ENCODE measurements around the gene S100A11. TPM values are rescaled to one million over a fixed set of nuclear protein-coding genes. Genes with fewer than 3 reads are reported as not detected.

The S100A11 gene
- total and polyA plus RNA-seq, 7 experiments from 2014 or later: 28.6 to 442 (median 189) TPM

DNA sequence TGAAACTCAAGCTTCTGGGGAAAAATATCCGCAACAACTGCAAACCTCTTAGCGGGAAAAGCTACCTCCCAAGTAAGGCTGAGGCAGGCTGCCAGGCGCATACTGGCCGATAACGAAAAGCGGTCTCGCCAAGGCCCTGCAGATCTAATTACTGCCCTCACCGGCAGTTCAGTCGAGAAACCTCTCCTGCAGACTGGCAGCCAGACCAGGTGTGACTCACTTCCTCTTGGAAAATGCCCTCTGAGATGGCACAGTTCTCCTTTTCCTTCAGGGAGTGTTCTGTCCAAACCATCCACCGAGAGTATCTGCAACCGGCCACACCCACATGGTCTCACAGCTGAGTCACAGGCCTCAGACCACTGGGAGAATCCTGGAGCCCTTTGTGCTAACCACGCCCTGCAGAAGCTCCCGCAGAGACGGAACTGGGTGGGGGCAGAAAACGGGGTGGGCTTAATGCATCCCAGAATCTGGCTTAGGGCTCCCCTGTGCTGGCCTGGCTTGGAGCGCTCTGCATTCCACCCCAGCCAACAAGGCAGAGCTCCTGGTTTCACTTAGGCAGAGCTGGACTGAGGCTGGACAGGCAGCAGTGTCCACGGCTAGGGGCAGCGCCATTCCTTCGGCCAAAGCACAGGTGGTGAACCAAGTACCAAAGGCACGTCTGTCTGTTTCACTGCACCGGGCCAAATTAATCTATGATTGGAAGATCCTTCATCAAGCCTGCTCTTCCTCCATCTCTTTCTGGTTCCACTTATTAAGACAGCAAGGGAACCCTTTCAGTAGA lies 44.3 kb downstream of the S100A11 start:
- ATAC-seq (peak; percentile 51), DNase-seq (peak in 2 of 9 donors; percentile 17 to 32)
- Histone ChIP-seq H3K27me3 (ENCODE audit: control insufficient read depth in 2 of 2, insufficient read depth in 2 of 2, low read length in 2 of 2) (no peaks in the 10 kb centered on the region), H3K9me3 (ENCODE audit: control insufficient read depth in 2 of 3, low read length in 3 of 3) (no peaks in the 10 kb centered on the region), H3K4me3 (ENCODE audit: low read length) (peak overlapping the region; percentile 88), H3K36me3 (ENCODE audit: control insufficient read depth in 2 of 3, insufficient read depth in 3 of 3, low read length in 3 of 3) (peaks cover 0 to 6% (median 0%) of the 10 kb centered on the region in 3 experiments), H3K27ac (ENCODE audit: low read depth, low read length) (peak overlapping the region; percentile 83), H3K4me1 (ENCODE audit: control insufficient read depth in 2 of 2, insufficient read depth in 2 of 2, low read length in 2 of 2) (peaks cover 22 to 37% of the 10 kb centered on the region in 2 donors)
- CTCF ChIA-PET: interaction anchor here (1.4 to 1.8 kb wide), 3 partner anchors 8 to 25 kb away, joined by 3 to 9 read pairs (median 6); no protein-coding TSS in a partner anchor
- H3K4me1 Mint-ChIP-seq: peaks cover 43 to 67% (median 56%) of the 10 kb centered on the region in 7 donors
- intact Hi-C loops (cut with micrococcal nuclease): loop anchor here (1.0 to 10.0 kb wide), 10 partner anchors 42 to 450 kb away; partner anchors contain the start of genes C2CD4D (in 1 of the 2), SNX27 (in 1 of the 2), TDRKH (in 1 of the 2) and THEM4 (in 1 of the 2)
- peaks cover 0 to 4% (median 0%) of the 10 kb centered on the region in 5 donors for H3K27me3 Mint-ChIP-seq
- no peaks in the 10 kb centered on the region for H3K9me3 Mint-ChIP-seq
- POLR2A ChIA-PET: interaction anchor here (0.9 to 2.9 kb wide), 8 partner anchors 9 to 106 kb away, joined by 3 to 13 read pairs (median 3); no protein-coding TSS in a partner anchor
- peak overlapping the region; percentile 89 to 98 (median 95) for H3K27ac Mint-ChIP-seq
- H3K36me3 Mint-ChIP-seq: peaks cover 0 to 21% (median 0%) of the 10 kb centered on the region in 5 donors
- H3K4me3 Mint-ChIP-seq: peak overlapping the region; percentile 90 to 100 (median 96)

DNA sequence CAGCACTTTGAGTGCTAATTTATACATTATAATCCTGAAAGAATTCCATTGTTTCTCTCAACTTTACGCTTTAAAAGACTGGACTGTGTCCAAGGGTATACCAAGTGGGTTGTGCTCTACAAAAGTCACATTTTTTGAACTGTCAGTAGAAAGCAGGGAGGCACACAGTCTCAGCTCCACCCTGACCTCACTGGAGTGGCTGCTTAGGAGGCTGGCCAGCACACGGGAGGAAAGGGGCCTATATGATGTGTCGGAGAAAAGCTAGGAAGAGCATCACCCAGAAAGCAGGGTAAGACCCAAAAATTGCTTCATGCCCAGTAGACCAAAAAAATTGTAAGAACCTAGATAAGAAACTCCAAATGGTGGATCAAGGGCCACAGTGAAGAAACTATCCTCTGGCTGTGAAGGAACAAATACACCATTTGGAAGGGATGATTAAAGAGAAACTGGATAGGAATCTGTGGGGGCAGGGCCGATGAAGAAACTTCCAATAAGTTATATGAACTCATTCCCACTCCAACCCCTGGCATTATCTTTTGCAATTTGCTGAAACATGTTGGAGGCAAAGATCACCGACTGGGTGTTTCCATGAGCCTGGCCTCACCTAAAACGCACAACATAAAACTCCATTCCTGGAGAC lies 45.0 kb downstream of the S100A11 start:
- no peak for ATAC-seq
- H3K36me3 Mint-ChIP-seq: peaks cover 0 to 23% (median 0%) of the 10 kb centered on the region in 5 donors
- Histone ChIP-seq H3K36me3 (ENCODE audit: control insufficient read depth in 2 of 3, insufficient read depth in 3 of 3, low read length in 3 of 3) (peaks cover 0 to 6% (median 0%) of the 10 kb centered on the region in 3 experiments), H3K4me3 (ENCODE audit: low read length) (peak overlapping the region; percentile 88), H3K27me3 (ENCODE audit: control insufficient read depth in 2 of 2, insufficient read depth in 2 of 2, low read length in 2 of 2) (no peaks in the 10 kb centered on the region), H3K4me1 (ENCODE audit: control insufficient read depth in 2 of 2, insufficient read depth in 2 of 2, low read length in 2 of 2) (peaks cover 22 to 37% of the 10 kb centered on the region in 2 donors), H3K9me3 (ENCODE audit: control insufficient read depth in 2 of 3, low read length in 3 of 3) (no peaks in the 10 kb centered on the region), H3K27ac (ENCODE audit: low read depth, low read length) (no peak overlapping the region)
- intact Hi-C loops (cut with micrococcal nuclease): loop anchor here (2.0 to 10.0 kb wide), 6 partner anchors 43 to 449 kb away; partner anchors contain the start of genes C2CD4D (in 1 of the 2), SNX27 (in 1 of the 2), TDRKH (in 1 of the 2) and TUFT1 (in 1 of the 2)
- peak overlapping the region; percentile 23 to 95 (median 78) for H3K27ac Mint-ChIP-seq
- CTCF ChIA-PET: interaction anchor here (1.4 to 1.8 kb wide), 2 partner anchors 9 to 24 kb away, joined by 6 to 9 read pairs; no protein-coding TSS in a partner anchor
- POLR2A ChIA-PET: interaction anchor here (0.9 to 1.1 kb wide), 2 partner anchors 23 to 105 kb away, joined by 3 read pairs; no protein-coding TSS in a partner anchor
- H3K4me1 Mint-ChIP-seq: peaks cover 46 to 67% (median 59%) of the 10 kb centered on the region in 7 donors
- peak overlapping the region; percentile 74 to 100 (median 96) for H3K4me3 Mint-ChIP-seq
- H3K9me3 Mint-ChIP-seq: no peaks in the 10 kb centered on the region
- DNase-seq: no peak
- H3K27me3 Mint-ChIP-seq: peaks cover 0 to 4% (median 0%) of the 10 kb centered on the region in 5 donors

DNA sequence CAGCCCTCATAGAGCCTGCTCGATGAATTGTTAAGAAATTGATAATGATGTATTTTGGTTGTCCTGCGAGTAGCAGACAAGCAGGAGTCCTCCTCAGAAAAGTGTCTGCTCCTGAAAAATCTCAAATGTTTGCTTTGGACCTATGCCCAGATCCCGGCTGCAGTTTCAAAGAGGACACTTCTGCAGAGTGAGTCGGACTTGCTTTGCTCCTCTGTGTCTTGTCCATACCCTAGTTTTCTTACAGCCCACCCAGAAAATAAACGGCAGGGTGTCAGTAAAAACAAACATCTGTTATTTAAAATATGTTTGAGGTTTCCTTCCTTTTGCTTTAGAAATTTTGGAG lies 46.0 kb downstream of the S100A11 start:
- POLR2A ChIA-PET: interaction anchor here (1.5 kb wide), 1 partner anchor 82 kb away, joined by 3 read pairs; the partner anchor contains the start of gene THEM4

GRCh38 chr1:151990058-151990855 lies 46.5 kb downstream of the S100A11 start:
- peaks cover 0 to 18% (median 0%) of the 10 kb centered on the region in 3 experiments for H3K36me3 ChIP-seq (ENCODE audit: control insufficient read depth in 2 of 3, insufficient read depth in 3 of 3, low read length in 3 of 3)
- no peak overlapping the region for H3K27ac ChIP-seq (ENCODE audit: low read depth, low read length)
- no peak overlapping the region for H3K4me3 ChIP-seq (ENCODE audit: low read length)
- Mint-ChIP-seq H3K4me3 (peak overlapping the region in 6 of 10 donors; percentile 2 to 90 (median 30)), H3K27ac (peak overlapping the region in 8 of 9 donors; percentile 2 to 89 (median 62)), H3K36me3 (peaks cover 0 to 37% (median 9%) of the 10 kb centered on the region in 5 donors), H3K27me3 (peaks cover 0 to 2% (median 0%) of the 10 kb centered on the region in 5 donors), H3K4me1 (peaks cover 52 to 72% (median 63%) of the 10 kb centered on the region in 7 donors), H3K9me3 (peaks cover 0 to 1% (median 0%) of the 10 kb centered on the region in 11 donors)
- H3K9me3 ChIP-seq (ENCODE audit: control insufficient read depth in 2 of 3, low read length in 3 of 3): no peaks in the 10 kb centered on the region
- ATAC-seq: no peak
- peaks cover 22 to 48% of the 10 kb centered on the region in 2 donors for H3K4me1 ChIP-seq (ENCODE audit: control insufficient read depth in 2 of 2, insufficient read depth in 2 of 2, low read length in 2 of 2)
- DNase-seq: no peak
- H3K27me3 ChIP-seq (ENCODE audit: control insufficient read depth in 2 of 2, insufficient read depth in 2 of 2, low read length in 2 of 2): no peaks in the 10 kb centered on the region
- ChIA-PET POLR2A (interaction anchor here (1.4 to 1.5 kb wide), 2 partner anchors 81 to 85 kb away, joined by 3 read pairs; partner anchors contain the start of gene THEM4), CTCF (interaction anchor here (1.1 to 3.2 kb wide), 2 partner anchors 9 to 22 kb away, joined by 3 to 19 read pairs; no protein-coding TSS in a partner anchor)
- intact Hi-C loops (cut with micrococcal nuclease): loop anchor here in 1 of 2 donors (5.0 to 10.0 kb wide), 3 partner anchors 295 to 448 kb away; partner anchors contain the start of genes SNX27 and TUFT1

More for the DNA sequence above, 46.0 kb downstream of the S100A11 start:
- Mint-ChIP-seq H3K9me3 (peaks cover 0 to 1% (median 0%) of the 10 kb centered on the region in 11 donors), H3K4me1 (peaks cover 48 to 73% (median 61%) of the 10 kb centered on the region in 7 donors), H3K27ac (peak overlapping the region in 6 of 9 donors; percentile 1 to 89 (median 52)), H3K4me3 (peak overlapping the region in 5 of 10 donors; percentile 2 to 96 (median 45)), H3K27me3 (peaks cover 0 to 4% (median 0%) of the 10 kb centered on the region in 5 donors), H3K36me3 (peaks cover 0 to 31% (median 5%) of the 10 kb centered on the region in 5 donors)
- ATAC-seq: no peak
- H3K4me3 ChIP-seq (ENCODE audit: low read length): no peak overlapping the region
- no peaks in the 10 kb centered on the region for H3K27me3 ChIP-seq (ENCODE audit: control insufficient read depth in 2 of 2, insufficient read depth in 2 of 2, low read length in 2 of 2)
- no peaks in the 10 kb centered on the region for H3K9me3 ChIP-seq (ENCODE audit: control insufficient read depth in 2 of 3, low read length in 3 of 3)
- peaks cover 0 to 13% (median 0%) of the 10 kb centered on the region in 3 experiments for H3K36me3 ChIP-seq (ENCODE audit: control insufficient read depth in 2 of 3, insufficient read depth in 3 of 3, low read length in 3 of 3)
- intact Hi-C loops (cut with micrococcal nuclease): loop anchor here in 1 of 2 donors (5.0 to 10.0 kb wide), 3 partner anchors 296 to 449 kb away; partner anchors contain the start of genes SNX27 and TUFT1
- DNase-seq: no peak
- CTCF ChIA-PET: interaction anchor here (1.4 to 3.2 kb wide), 2 partner anchors 9 to 22 kb away, joined by 6 to 19 read pairs; no protein-coding TSS in a partner anchor
- H3K4me1 ChIP-seq (ENCODE audit: control insufficient read depth in 2 of 2, insufficient read depth in 2 of 2, low read length in 2 of 2): peaks cover 22 to 42% of the 10 kb centered on the region in 2 donors
- no peak overlapping the region for H3K27ac ChIP-seq (ENCODE audit: low read depth, low read length)

- DNase-seq: peak in 1 of 9 donors; percentile 37
- intact Hi-C loops (cut with micrococcal nuclease): no loop called here
- peaks cover 0 to 28% (median 0%) of the 10 kb centered on the region in 3 experiments for H3K36me3 ChIP-seq (ENCODE audit: control insufficient read depth in 2 of 3, insufficient read depth in 3 of 3, low read length in 3 of 3)
- peak overlapping the region in 3 of 10 donors; percentile 29 to 90 (median 29) for H3K4me3 Mint-ChIP-seq
- no peaks in the 10 kb centered on the region for H3K9me3 ChIP-seq (ENCODE audit: control insufficient read depth in 2 of 3, low read length in 3 of 3)
- H3K36me3 Mint-ChIP-seq: peaks cover 0 to 45% (median 9%) of the 10 kb centered on the region in 5 donors
- H3K27me3 ChIP-seq (ENCODE audit: control insufficient read depth in 2 of 2, insufficient read depth in 2 of 2, low read length in 2 of 2): no peaks in the 10 kb centered on the region
- ChIA-PET CTCF (interaction anchor here (0.9 to 3.2 kb wide), 3 partner anchors 10 to 99 kb away, joined by 3 to 19 read pairs (median 3); no protein-coding TSS in a partner anchor), POLR2A (interaction anchor here (1.4 to 1.5 kb wide), 2 partner anchors 80 to 84 kb away, joined by 3 read pairs; partner anchors contain the start of gene THEM4)
- no peak overlapping the region for H3K4me3 ChIP-seq (ENCODE audit: low read length)
- peak; percentile 23 for ATAC-seq
- H3K27me3 Mint-ChIP-seq: no peaks in the 10 kb centered on the region
- no peak overlapping the region for H3K27ac ChIP-seq (ENCODE audit: low read depth, low read length)
- H3K9me3 Mint-ChIP-seq: peaks cover 0 to 1% (median 0%) of the 10 kb centered on the region in 11 donors
- H3K4me1 Mint-ChIP-seq: peaks cover 52 to 78% (median 67%) of the 10 kb centered on the region in 7 donors
- peaks cover 20 to 57% of the 10 kb centered on the region in 2 donors for H3K4me1 ChIP-seq (ENCODE audit: control insufficient read depth in 2 of 2, insufficient read depth in 2 of 2, low read length in 2 of 2)
- peak overlapping the region in 8 of 9 donors; percentile 9 to 83 (median 58) for H3K27ac Mint-ChIP-seq
Observed at GRCh38 chr1:151989211-151989862, 47.5 kb downstream of the S100A11 start.

All from naive thymus-derived CD4-positive, alpha-beta T cell (primary cell).